GM12892 (cell line): ENCODE results near the gene EXOC4.

Experiments used
- DNase-seq: peaks from one replicate; pipeline ENCODE4 v3.0.0; 2011; ENCODE audit not compliant: insufficient read length
- FAIRE-seq: peaks from 2 replicates; lab custom pipeline; 2011; peaks lifted over from hg19 to GRCh38; lab: Jason Lieb, UNC
- POLR2A ChIP-seq: IDR thresholded peaks from 2 replicates; pipeline ENCODE4 v1.6.1; 2011; ENCODE audit warnings: low read depth, low read length, control low read depth
- POLR2AphosphoS5 ChIP-seq: IDR thresholded peaks from 2 replicates; pipeline ENCODE4 v1.6.1; 2011; ENCODE audit warnings: low read depth, low read length, control low read depth
- TAF1 ChIP-seq: IDR thresholded peaks from 2 replicates; pipeline ENCODE4 v1.6.1; 2011; ENCODE audit warnings: low read depth, mild to moderate bottlenecking, control low read depth, low read length, borderline replicate concordance

EXOC4 gene

GRCh38 chr7:133857376-133858119 lies 604.7 kb downstream of the EXOC4 start:
- TF ChIP-seq POLR2AphosphoS5 = no peak
- no peak for TF ChIP-seq TAF1
- no peak for TF ChIP-seq POLR2A
- DNase-seq = no peak
- no peak for FAIRE-seq

GRCh38 chr7:133858311-133858710 lies 605.4 kb downstream of the EXOC4 start:
- no peak for DNase-seq

GRCh38 chr7:133859231-133859630 lies 606.4 kb downstream of the EXOC4 start:
- TF ChIP-seq TAF1 (no peak), POLR2A (no peak), POLR2AphosphoS5 (no peak)
- no peak for FAIRE-seq
- no peak for DNase-seq

More at GRCh38 chr7:133858311-133858710, 605.4 kb downstream of the EXOC4 start:
- TF ChIP-seq POLR2A = no peak
- no peak for TF ChIP-seq TAF1
- no peak for TF ChIP-seq POLR2AphosphoS5
- FAIRE-seq = no peak

GRCh38 chr7:133859871-133860450 lies 607.1 kb downstream of the EXOC4 start:
- TF ChIP-seq POLR2AphosphoS5 (no peak), TAF1 (no peak), POLR2A (no peak)
- FAIRE-seq (no peak), DNase-seq (no peak)

- no peak for DNase-seq
- no peak for FAIRE-seq
- TF ChIP-seq POLR2AphosphoS5 = no peak
- no peak for TF ChIP-seq TAF1
- TF ChIP-seq POLR2A = no peak
These were observed 607.9 kb downstream of the EXOC4 start for GRCh38 chr7:133860628-133861335.

- no peak for DNase-seq
- TF ChIP-seq POLR2AphosphoS5 = no peak
- TF ChIP-seq TAF1 = no peak
- no peak for TF ChIP-seq POLR2A
- FAIRE-seq = no peak
These were observed 609.0 kb downstream of the EXOC4 start for GRCh38 chr7:133861876-133862275.

- DNase-seq = no peak
- TF ChIP-seq TAF1 (no peak), POLR2AphosphoS5 (no peak), POLR2A (no peak)
- no peak for FAIRE-seq
These were observed 610.6 kb downstream of the EXOC4 start for GRCh38 chr7:133863362-133864061.

- no peak for FAIRE-seq
- TF ChIP-seq POLR2A (no peak), TAF1 (no peak), POLR2AphosphoS5 (no peak)
- no peak for DNase-seq
These were observed 616.7 kb downstream of the EXOC4 start for GRCh38 chr7:133869556-133869955.

GRCh38 chr7:133871757-133872156 lies 618.9 kb downstream of the EXOC4 start:
- FAIRE-seq = no peak
- no peak for DNase-seq
- TF ChIP-seq POLR2AphosphoS5 (no peak), TAF1 (no peak), POLR2A (no peak)

GRCh38 chr7:133873187-133873586 lies 620.3 kb downstream of the EXOC4 start:
- DNase-seq = no peak
- TF ChIP-seq POLR2A (no peak), TAF1 (no peak), POLR2AphosphoS5 (no peak)
- FAIRE-seq = no peak

- FAIRE-seq (no peak), DNase-seq (no peak)
- TF ChIP-seq TAF1 = no peak
- no peak for TF ChIP-seq POLR2A
- no peak for TF ChIP-seq POLR2AphosphoS5
These were observed 620.8 kb downstream of the EXOC4 start for GRCh38 chr7:133873631-133874030.
